SK-N-SH (cell line): Measurements from ENCODE around the gene CAMK1. TPM values are rescaled to one million over a fixed set of nuclear protein-coding genes. Genes with fewer than 3 reads are reported as not detected.
A peak's percentile ranks its signal among the peaks of the same experiment; 100 is the strongest.

Experiments used
- CTCF ChIA-PET: fragments of 300-600, 350-600 bp; formaldehyde crosslinking; extraction: SDS; loops from one replicate; lab custom pipeline; 2021; lab: Yijun Ruan, JAX
- POLR2A ChIA-PET: fragments of 350-600 bp; sonication (Branson Sonifier 250); formaldehyde crosslinking; extraction: SDS; loops from one replicate; lab custom pipeline; 2020; ENCODE audit warnings: antibody characterized with exemption, inconsistent platforms; lab: Yijun Ruan, JAX
- DNase-seq: peaks from one replicate; pipeline ENCODE4 v3.0.0; 2012
- H2AFZ ChIP-seq: fragments of 200-600 bp; sonication (generic); 2 replicates; pipeline ENCODE4 v1.8.1; 2016; ENCODE audit warnings: antibody characterized with exemption, mild to moderate bottlenecking, low read depth
- H3F3A ChIP-seq: fragments of 200-600 bp; sonication (generic); replicated peaks from 2 replicates; pipeline ENCODE3; 2016; ENCODE audit warnings: antibody characterized with exemption, mild to moderate bottlenecking; ENCODE audit not compliant: insufficient read depth
- H3K27ac ChIP-seq, 2 experiments: fragments of 200-500 bp in 1 of 2; fragments of 200-600 bp in 1 of 2; sonication (Bioruptor generic) in 1 of 2; sonication (generic), shearing (Covaris generic) in 1 of 2; 2 replicates each; pipeline versions ENCODE4 v1.5.1 to v1.6.1; 2014 to 2016; ENCODE audit warnings: low read depth in 2 of 2, inconsistent platforms in 1 of 2, low read length in 1 of 2, mild to moderate bottlenecking in 1 of 2, mixed read lengths in 1 of 2
- H3K27me3 ChIP-seq: fragments of 200-600 bp; sonication (generic), shearing (Covaris generic); 2 replicates; pipeline ENCODE4 v1.6.1; 2016; ENCODE audit warnings: mixed run types; ENCODE audit not compliant: insufficient read depth
- H3K36me3 ChIP-seq, 2 experiments: fragments of 200-500 bp in 1 of 2; fragments of 200-600 bp in 1 of 2; sonication (Bioruptor generic) in 1 of 2; sonication (generic) in 1 of 2; replicated peaks in 1 of 2; 2 replicates each; pipeline versions ENCODE3 to v1.5.1; 2014 to 2016; ENCODE audit warnings: low read length in 1 of 2, mild to moderate bottlenecking in 1 of 2; ENCODE audit not compliant: insufficient read depth in 2 of 2, control insufficient read depth in 1 of 2
- H3K4me1 ChIP-seq, 2 experiments: fragments of 200-500 bp in 1 of 2; fragments of 200-600 bp in 1 of 2; sonication (Bioruptor generic) in 1 of 2; sonication (generic), shearing (Covaris generic) in 1 of 2; 2 replicates each; pipeline versions ENCODE4 v1.5.1 to v1.6.1; 2014 to 2016; ENCODE audit warnings: low read depth in 1 of 2, low read length in 1 of 2, mixed run types in 1 of 2; ENCODE audit not compliant: insufficient read depth in 2 of 2, control insufficient read depth in 1 of 2
- H3K4me2 ChIP-seq: fragments of 200-600 bp; sonication (generic), shearing (Covaris generic); 2 replicates; pipeline ENCODE4 v1.6.1; 2017; ENCODE audit warnings: mixed run types
- H3K4me3 ChIP-seq, 2 experiments: fragments of 200-500 bp in 1 of 2; fragments of 200-600 bp in 1 of 2; sonication (Bioruptor generic) in 1 of 2; sonication (generic), shearing (Covaris generic) in 1 of 2; 2 replicates each; pipeline versions ENCODE4 v1.5.1 to v1.8.1; 2014 to 2016; ENCODE audit warnings: low read depth in 2 of 2, inconsistent platforms in 1 of 2, low read length in 1 of 2, mild to moderate bottlenecking in 1 of 2, mixed read lengths in 1 of 2, moderate library complexity in 1 of 2
- H3K79me2 ChIP-seq: fragments of 200-600 bp; sonication (generic); 2 replicates; pipeline ENCODE4 v1.8.1; 2017; ENCODE audit warnings: mild to moderate bottlenecking; ENCODE audit not compliant: insufficient read depth
- H3K9ac ChIP-seq: fragments of 200-600 bp; sonication (generic); 2 replicates; pipeline ENCODE4 v1.6.1; 2017; ENCODE audit warnings: mixed run types
- H3K9me2 ChIP-seq: fragments of 200-600 bp; sonication (generic); 2 replicates; pipeline ENCODE4 v1.6.1; 2017; ENCODE audit warnings: mixed run types
- H3K9me3 ChIP-seq: fragments of 200-600 bp; sonication (generic); 2 replicates; pipeline ENCODE4 v1.6.1; 2017; ENCODE audit warnings: mixed run types, mild to moderate bottlenecking, moderate library complexity
- H4K20me1 ChIP-seq: fragments of 200-600 bp; sonication (generic); 2 replicates; pipeline ENCODE4 v1.6.1; 2017; ENCODE audit warnings: mild to moderate bottlenecking, mixed run types; ENCODE audit not compliant: insufficient read depth
- CHD2 ChIP-seq: fragments of 150-350 bp; IDR thresholded peaks from 2 replicates; pipeline ENCODE4 v1.6.1; 2018; ENCODE audit warnings: low read length; ENCODE audit not compliant: partially characterized antibody
- CTCF ChIP-seq: fragments of 200-600 bp; sonication (generic); IDR thresholded peaks from 2 replicates; pipeline ENCODE4 v1.6.1; 2017; ENCODE audit warnings: antibody characterized with exemption, mild to moderate bottlenecking, moderate library complexity
- ELF1 ChIP-seq: IDR thresholded peaks from 2 replicates; pipeline ENCODE4 v1.4.0; 2012
- EP300 ChIP-seq, 2 experiments: IDR thresholded peaks; 2 replicates each; pipeline versions ENCODE4 v1.4.0 to v1.6.1; 2012; ENCODE audit warnings: borderline replicate concordance in 1 of 2, low read depth in 1 of 2, low read length in 1 of 2
- GABPA ChIP-seq: IDR thresholded peaks from 2 replicates; pipeline ENCODE4 v1.4.0; 2012; ENCODE audit warnings: low read depth, mild to moderate bottlenecking
- GATA2 ChIP-seq: sonication (generic); formaldehyde crosslinking; IDR thresholded peaks from 2 replicates; pipeline ENCODE4 v1.5.0; 2020; ENCODE audit warnings: mild to moderate bottlenecking, missing genetic modification reagents
- JUND ChIP-seq: IDR thresholded peaks from 2 replicates; pipeline ENCODE4 v1.4.0; 2012
- MAX ChIP-seq: IDR thresholded peaks from 2 replicates; pipeline ENCODE4 v1.4.0; 2012; ENCODE audit warnings: low read depth
- MXI1 ChIP-seq: IDR thresholded peaks from 2 replicates; pipeline ENCODE4 v1.6.1; 2012; ENCODE audit warnings: mild to moderate bottlenecking, low read depth, low read length, improper control_type of control experiment
- NFIC ChIP-seq: IDR thresholded peaks from 2 replicates; pipeline ENCODE4 v1.4.0; 2012; ENCODE audit warnings: borderline replicate concordance
- POLR2AphosphoS5 ChIP-seq: IDR thresholded peaks from 2 replicates; pipeline ENCODE4 v1.6.1; 2012; ENCODE audit warnings: low read depth, low read length
- RAD21 ChIP-seq: IDR thresholded peaks from 2 replicates; pipeline ENCODE4 v1.6.1; 2012; ENCODE audit warnings: mild to moderate bottlenecking, low read length
- REST ChIP-seq: IDR thresholded peaks from 2 replicates; pipeline ENCODE4 v1.6.1; 2012; ENCODE audit warnings: mild to moderate bottlenecking, low read depth, low read length, moderate library complexity
- RFX5 ChIP-seq: IDR thresholded peaks from 2 replicates; pipeline ENCODE4 v1.6.1; 2012; ENCODE audit warnings: mild to moderate bottlenecking, improper control_type of control experiment, low read length
- SIN3A ChIP-seq: IDR thresholded peaks from 2 replicates; pipeline ENCODE4 v1.6.1; 2012; ENCODE audit warnings: low read depth, mild to moderate bottlenecking, low read length, moderate library complexity, borderline replicate concordance
- TAF1 ChIP-seq: IDR thresholded peaks from 2 replicates; pipeline ENCODE4 v1.6.1; 2012; ENCODE audit warnings: low read depth, mild to moderate bottlenecking, low read length, moderate library complexity, borderline replicate concordance
- TEAD4 ChIP-seq: IDR thresholded peaks from 2 replicates; pipeline ENCODE4 v1.4.0; 2012; ENCODE audit warnings: mild to moderate bottlenecking, borderline replicate concordance; ENCODE audit not compliant: insufficient read depth
- USF2 ChIP-seq: fragments of 150-350 bp; IDR thresholded peaks from 2 replicates; pipeline ENCODE4 v1.6.1; 2017; ENCODE audit warnings: antibody characterized with exemption, low read length, low read depth, borderline replicate concordance
- YY1 ChIP-seq: IDR thresholded peaks from 2 replicates; pipeline ENCODE4 v1.4.0; 2012; ENCODE audit warnings: low read depth, mild to moderate bottlenecking
- ZBTB33 ChIP-seq: IDR thresholded peaks from 2 replicates; pipeline ENCODE4 v1.4.0; 2012; ENCODE audit warnings: low read depth, borderline replicate concordance
- WGBS: methylation state at CpG from one replicate; pipeline ENCODE4 v1.1.6; 2017; ENCODE audit warnings: low lambda C conversion rate; 5-methylcytosine and 5-hydroxymethylcytosine counted together
- polyA plus RNA-seq, 3 experiments: library from polyadenylated mRNA; depleted of rRNA; stranded (reverse); fragments of >200 nt; gene quantifications; 2 replicates each; pipeline ENCODE4 v1.2.3, GENCODE V29; 2012

The CAMK1 gene
- polyA plus RNA-seq, 1 of the 3 experiments (the other 2 are of a cell fraction) = 47.1 TPM

- no peaks in the 10 kb centered on the region for H3K9me2 ChIP-seq
- peaks cover 69% of the 10 kb centered on the region for H3K79me2 ChIP-seq
- H2AFZ ChIP-seq = peak within 1 kb of the TSS; percentile 73
- no peaks in the 10 kb centered on the region for H3K9me3 ChIP-seq
- H3K27me3 ChIP-seq = no peaks in the 10 kb centered on the region
- peak within 1 kb of the TSS; percentile 82 to 96 for H3K4me3 ChIP-seq
- peak; percentile 94 for DNase-seq
- peak within 1 kb of the TSS; percentile 91 to 97 for H3K27ac ChIP-seq
- POLR2A ChIA-PET = interaction anchor here (0.6 to 1.5 kb wide), 14 partner anchors 9 to 456 kb away, joined by 3 to 9 read pairs (median 3); partner anchors contain the start of genes CAMK1, CRELD1, EMC3 and MTMR14
- peak within 1 kb of the TSS; percentile 98 for H3K9ac ChIP-seq
- H4K20me1 ChIP-seq = peaks cover 15% of the 10 kb centered on the region; the same call in 1 of the 2 replicates
- peaks cover 36 to 39% of the 10 kb centered on the region in 2 experiments for H3K36me3 ChIP-seq
- WGBS = under 1% methylated on average over 30 of the region's 65 CpGs
- H3K4me2 ChIP-seq = peak within 1 kb of the TSS; percentile 83
- CTCF ChIA-PET = interaction anchor here (0.6 to 1.6 kb wide), 3 partner anchors 16 to 535 kb away, joined by 3 to 6 read pairs (median 3); partner anchors contain the start of gene CRELD1
- TF ChIP-seq NFIC = peak; percentile 3; the same call in 1 of the 2 replicates
- no peak for TF ChIP-seq USF2
- no peak for TF ChIP-seq TEAD4
- peak; percentile 77 for TF ChIP-seq MXI1
- TF ChIP-seq ELF1 = peak; percentile 92
- TF ChIP-seq SIN3A = peak; percentile 64; the same call in 1 of the 2 replicates
- peak; percentile 98 for TF ChIP-seq ZBTB33
- TF ChIP-seq CHD2 = peak; percentile 99
- TF ChIP-seq POLR2AphosphoS5 = peak; percentile 78
- TF ChIP-seq MAX = peak; percentile 46
- no peak for TF ChIP-seq GATA2 (CRISPR knock-in tag)
- no peak for TF ChIP-seq RFX5
- no peak for TF ChIP-seq CTCF
- peak; percentile 39; the same call in 1 of the 2 replicates for TF ChIP-seq JUND
- TF ChIP-seq YY1 = no peak
- TF ChIP-seq GABPA = peak; percentile 84
- TF ChIP-seq RAD21 = no peak
- peak; percentile 80 for TF ChIP-seq TAF1
- TF ChIP-seq EP300 (IDR thresholded peaks at IDR 0.05; ENCODE audit: borderline replicate concordance in 1 of 2, low read depth in 1 of 2, low read length in 1 of 2) = 0 out of 4 replicates have a peak, but pooled peaks of 1 of the 2 experiments have one; percentile 15
- TF ChIP-seq REST = no peak
- no peaks in the 10 kb centered on the region for H3F3A ChIP-seq
- H3K4me1 ChIP-seq = peaks cover 10 to 13% of the 10 kb centered on the region in 2 experiments; a peak in 1 of 4 replicates
These were observed 22.8 kb upstream of the CAMK1 start, which contains the start of the genes ARPC4 and TADA3 for GRCh38 chr3:9792405-9793160. Gene ARPC4 (plus strand): TSS chr3:9793082. CDS start chr3:9793122, 40 bp downstream. Gene TADA3 (minus strand): TSS chr3:9792473. CDS start chr3:9791466, 1,007 bp downstream.
